ENCODE measurements around the gene SQOR. TPM values are rescaled to one million over a fixed set of nuclear protein-coding genes. Genes with fewer than 3 reads are reported as not detected.
"Not testable (repeated sequence)": the region's sequence is repeated elsewhere in the genome, so short reads cannot be mapped to it uniquely, and the experiment has no call there.

The SQOR gene
- total and polyA plus RNA-seq, 2 donors (not counting 1 experiment from before 2014, with no cell fraction given), result 25.6 to 29.1 TPM

DNA sequence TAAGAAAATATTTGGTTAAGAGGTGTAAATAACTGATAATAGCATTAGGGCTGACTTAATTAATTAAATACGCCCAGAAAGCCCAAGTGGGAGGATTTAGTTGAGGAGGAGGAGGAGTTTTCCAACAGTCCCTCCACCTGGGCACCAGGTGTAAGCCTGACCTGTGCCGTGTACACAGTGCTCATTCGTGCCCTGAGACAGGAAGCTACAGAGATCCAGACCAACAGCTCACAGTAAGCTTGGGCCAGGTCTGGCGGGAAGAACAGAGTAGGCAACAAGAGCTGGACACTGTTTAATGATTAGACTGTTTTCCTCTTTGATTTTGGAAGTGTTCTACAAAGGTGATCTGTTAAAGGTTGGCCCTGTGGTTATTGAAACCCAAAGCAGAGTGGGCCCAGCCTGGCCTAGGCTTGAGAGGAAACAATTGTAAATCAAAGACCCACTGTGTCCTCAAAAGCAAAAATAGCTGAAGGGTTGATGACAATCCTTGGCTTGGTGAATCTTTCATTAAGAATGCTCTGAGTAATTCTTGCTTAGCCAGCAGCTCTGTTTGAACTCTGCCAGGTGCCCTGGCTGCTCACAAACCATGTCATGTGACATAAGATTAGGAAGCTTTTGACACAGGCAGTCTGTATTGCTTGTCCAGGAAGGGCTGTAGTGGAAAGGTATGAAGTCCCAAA is 13.8 kb downstream of the SQOR start:
- no peak overlapping the region for H3K4me3 ChIP-seq (ENCODE audit: control extremely low read depth in 1 of 5, extremely low read depth in 1 of 5, insufficient read depth in 1 of 5, low read depth in 2 of 5, low read length in 4 of 5)
- no peaks in the 10 kb centered on the region for H3K27me3 ChIP-seq (replicated peaks in 1 of 4; ENCODE audit: control extremely low read depth in 1 of 4, control insufficient read depth in 3 of 4, insufficient read depth in 4 of 4, low read length in 3 of 4)
- H2AFZ ChIP-seq (ENCODE audit: insufficient read depth, low read depth, low read length, poor library complexity, severe bottlenecking), result no peak overlapping the region
- Mint-ChIP-seq H3K9me3 (ENCODE audit: insufficient read depth) (no peaks in the 10 kb centered on the region), H3K27ac (no peak overlapping the region), H3K27me3 (no peaks in the 10 kb centered on the region), H3K4me1 (peaks cover 33% of the 10 kb centered on the region), H3K4me3 (no peak overlapping the region)
- peaks cover 97% of the 10 kb centered on the region for H4K20me1 ChIP-seq (ENCODE audit: control insufficient read depth, insufficient read depth, low read length, poor library complexity, severe bottlenecking)
- peaks cover 100% of the 10 kb centered on the region for H3K79me2 ChIP-seq (ENCODE audit: control insufficient read depth, insufficient read depth, low read length)
- ChIA-PET POLR2A (no interaction called here), CTCF (no interaction called here)
- no peak overlapping the region for H3K9ac ChIP-seq (ENCODE audit: low read length)
- no peak for DNase-seq
- WGBS (ENCODE audit: insufficient coverage), result 88% methylated on average over 3 of the region's 4 CpGs
- intact Hi-C loops (cut with micrococcal nuclease), result no loop called here
- TF ChIP-seq, protein P1, sequence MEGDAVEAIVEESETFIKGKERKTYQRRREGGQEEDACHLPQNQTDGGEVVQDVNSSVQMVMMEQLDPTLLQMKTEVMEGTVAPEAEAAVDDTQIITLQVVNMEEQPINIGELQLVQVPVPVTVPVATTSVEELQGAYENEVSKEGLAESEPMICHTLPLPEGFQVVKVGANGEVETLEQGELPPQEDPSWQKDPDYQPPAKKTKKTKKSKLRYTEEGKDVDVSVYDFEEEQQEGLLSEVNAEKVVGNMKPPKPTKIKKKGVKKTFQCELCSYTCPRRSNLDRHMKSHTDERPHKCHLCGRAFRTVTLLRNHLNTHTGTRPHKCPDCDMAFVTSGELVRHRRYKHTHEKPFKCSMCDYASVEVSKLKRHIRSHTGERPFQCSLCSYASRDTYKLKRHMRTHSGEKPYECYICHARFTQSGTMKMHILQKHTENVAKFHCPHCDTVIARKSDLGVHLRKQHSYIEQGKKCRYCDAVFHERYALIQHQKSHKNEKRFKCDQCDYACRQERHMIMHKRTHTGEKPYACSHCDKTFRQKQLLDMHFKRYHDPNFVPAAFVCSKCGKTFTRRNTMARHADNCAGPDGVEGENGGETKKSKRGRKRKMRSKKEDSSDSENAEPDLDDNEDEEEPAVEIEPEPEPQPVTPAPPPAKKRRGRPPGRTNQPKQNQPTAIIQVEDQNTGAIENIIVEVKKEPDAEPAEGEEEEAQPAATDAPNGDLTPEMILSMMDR (IDR thresholded peaks at IDR 0.05), result no peak
- no peak for TF ChIP-seq EZH2 (IDR thresholded peaks at IDR 0.05; ENCODE audit: borderline replicate concordance, insufficient read depth, low read depth, low read length, poor library complexity, severe bottlenecking)
- peaks cover 0 to 6% (median 0%) of the 10 kb centered on the region in 3 donors for H3K9me3 ChIP-seq (ENCODE audit: control extremely low read depth in 1 of 3, control insufficient read depth in 2 of 3, insufficient read depth in 1 of 3, low read length in 2 of 3)
- H3K4me2 ChIP-seq (replicated peaks; ENCODE audit: low read depth, low read length, poor library complexity, severe bottlenecking), result peak overlapping the region; percentile 0
- ATAC-seq (ENCODE audit: low read depth), result no peak
- H3K4me1 ChIP-seq (ENCODE audit: control insufficient read depth in 2 of 2, insufficient read depth in 2 of 2, low read length in 2 of 2), result peaks cover 6% of the 10 kb centered on the region in 2 donors
- H3K27ac ChIP-seq (ENCODE audit: low read length in 2 of 2), result no peak overlapping the region
- peaks cover 0 to 4% of the 10 kb centered on the region in 2 experiments for H3K36me3 ChIP-seq (replicated peaks in 1 of 2; ENCODE audit: control extremely low read depth in 1 of 2, control insufficient read depth in 1 of 2, extremely low read depth in 1 of 2, insufficient read depth in 2 of 2, low read length in 1 of 2)

DNA sequence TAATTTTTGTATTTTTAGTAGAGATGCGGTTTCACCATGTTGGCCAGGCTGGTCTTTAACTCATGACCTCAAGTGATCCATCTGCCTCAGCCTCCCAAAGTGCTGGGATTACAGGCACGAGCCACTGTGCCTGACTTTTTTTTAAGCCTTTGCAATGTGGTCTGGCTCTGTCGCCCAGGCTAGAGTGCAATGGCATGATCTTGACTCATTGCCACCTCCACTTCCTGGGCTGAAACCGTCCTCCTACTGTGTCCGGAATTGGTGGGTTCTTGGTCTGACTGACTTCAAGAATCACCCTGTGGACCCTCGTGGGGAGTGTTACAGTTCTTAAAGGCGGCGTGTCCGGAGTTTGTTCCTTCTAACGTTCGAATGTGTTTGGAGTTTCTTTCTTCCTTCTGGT is 15.2 kb downstream of the SQOR start:
- H3K4me3 Mint-ChIP-seq; ATAC-seq (ENCODE audit: low read depth); DNase-seq; H3K27me3 ChIP-seq (replicated peaks in 1 of 4; ENCODE audit: control extremely low read depth in 1 of 4, control insufficient read depth in 3 of 4, insufficient read depth in 4 of 4, low read length in 3 of 4); CTCF ChIA-PET; H3K4me3 ChIP-seq (ENCODE audit: control extremely low read depth in 1 of 5, extremely low read depth in 1 of 5, insufficient read depth in 1 of 5, low read depth in 2 of 5, low read length in 4 of 5); H2AFZ ChIP-seq (ENCODE audit: insufficient read depth, low read depth, low read length, poor library complexity, severe bottlenecking); H3K27ac ChIP-seq (ENCODE audit: low read length in 2 of 2); H3K9ac ChIP-seq (ENCODE audit: low read length); H3K36me3 ChIP-seq (replicated peaks in 1 of 2; ENCODE audit: control extremely low read depth in 1 of 2, control insufficient read depth in 1 of 2, extremely low read depth in 1 of 2, insufficient read depth in 2 of 2, low read length in 1 of 2); H3K9me3 ChIP-seq (ENCODE audit: control extremely low read depth in 1 of 3, control insufficient read depth in 2 of 3, insufficient read depth in 1 of 3, low read length in 2 of 3); H3K4me2 ChIP-seq (replicated peaks; ENCODE audit: low read depth, low read length, poor library complexity, severe bottlenecking); POLR2A ChIA-PET; intact Hi-C loops (cut with micrococcal nuclease); H3K27ac Mint-ChIP-seq; H3K27me3 Mint-ChIP-seq; H3K9me3 Mint-ChIP-seq (ENCODE audit: insufficient read depth): not testable (repeated sequence)
- Histone ChIP-seq H3K79me2 (ENCODE audit: control insufficient read depth, insufficient read depth, low read length) (peaks cover 100% of the 10 kb centered on the region), H4K20me1 (ENCODE audit: control insufficient read depth, insufficient read depth, low read length, poor library complexity, severe bottlenecking) (peaks cover 97% of the 10 kb centered on the region), H3K4me1 (ENCODE audit: control insufficient read depth in 2 of 2, insufficient read depth in 2 of 2, low read length in 2 of 2) (peaks cover 3 to 11% of the 10 kb centered on the region in 2 donors)
- H3K4me1 Mint-ChIP-seq, result peaks cover 37% of the 10 kb centered on the region
- WGBS (ENCODE audit: insufficient coverage), result 84% methylated on average over 11 of the region's 11 CpGs
